GM18868 (cell line): ENCODE results near the gene DUSP14.
"Not testable (repeated sequence)": the region's sequence is repeated elsewhere in the genome, so short reads cannot be mapped to it uniquely, and the experiment has no call there.

Source experiments
- ATAC-seq: cut with Tn5 transposase; IDR thresholded peaks from one replicate; pipeline ENCODE4 v1.9.1; 2021; ENCODE audit warnings: mild to moderate bottlenecking, moderate library complexity; ENCODE audit not compliant: unreplicated experiment

The DUSP14 gene, protein sequence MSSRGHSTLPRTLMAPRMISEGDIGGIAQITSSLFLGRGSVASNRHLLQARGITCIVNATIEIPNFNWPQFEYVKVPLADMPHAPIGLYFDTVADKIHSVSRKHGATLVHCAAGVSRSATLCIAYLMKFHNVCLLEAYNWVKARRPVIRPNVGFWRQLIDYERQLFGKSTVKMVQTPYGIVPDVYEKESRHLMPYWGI

DNA sequence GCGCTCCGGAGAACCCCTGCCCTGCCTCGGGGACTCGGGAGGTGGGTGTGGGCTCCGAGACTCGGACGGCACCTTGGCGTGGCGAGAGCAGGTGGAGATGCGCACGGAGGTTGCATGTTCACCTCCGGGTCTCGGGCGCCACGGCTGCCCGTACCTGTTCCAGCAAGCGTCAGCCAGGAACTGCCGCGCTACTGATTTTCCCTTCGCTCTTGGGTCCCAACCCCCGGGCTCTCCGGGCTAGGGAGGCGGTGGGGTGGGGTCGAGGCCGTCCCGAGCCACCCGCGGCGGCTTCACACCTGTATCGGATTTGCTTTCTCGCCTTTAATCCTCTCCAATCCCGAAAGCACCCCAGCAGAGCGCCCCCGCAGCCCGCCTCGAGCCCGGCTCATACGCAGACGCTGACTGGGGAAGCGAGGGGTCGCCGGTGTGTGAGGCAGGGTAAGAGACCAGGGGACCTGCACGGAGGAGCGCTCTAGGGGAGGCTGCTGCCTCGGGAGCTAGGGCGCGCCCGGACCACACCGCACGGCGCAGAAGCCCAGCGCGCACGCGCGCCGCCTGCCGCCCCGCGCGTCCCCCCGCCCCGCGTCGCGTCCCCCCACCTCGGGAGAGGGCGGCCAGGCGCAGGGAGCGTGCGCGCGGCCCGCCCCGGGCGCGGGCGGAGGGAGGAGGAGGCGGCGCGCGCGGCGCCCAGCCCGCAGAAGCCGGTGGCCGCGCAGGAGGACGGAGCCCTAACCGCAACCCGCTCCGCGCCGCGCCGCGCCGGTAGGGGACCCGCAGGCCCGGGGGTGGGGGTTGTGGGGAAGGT is at the start of gene DUSP14:
Gene DUSP14 (plus strand): TSS at position 695 of the 805 bp plus-strand sequence. CDS start 22,382 bp downstream, outside the sequence.
- peak; percentile 76 for ATAC-seq

DNA sequence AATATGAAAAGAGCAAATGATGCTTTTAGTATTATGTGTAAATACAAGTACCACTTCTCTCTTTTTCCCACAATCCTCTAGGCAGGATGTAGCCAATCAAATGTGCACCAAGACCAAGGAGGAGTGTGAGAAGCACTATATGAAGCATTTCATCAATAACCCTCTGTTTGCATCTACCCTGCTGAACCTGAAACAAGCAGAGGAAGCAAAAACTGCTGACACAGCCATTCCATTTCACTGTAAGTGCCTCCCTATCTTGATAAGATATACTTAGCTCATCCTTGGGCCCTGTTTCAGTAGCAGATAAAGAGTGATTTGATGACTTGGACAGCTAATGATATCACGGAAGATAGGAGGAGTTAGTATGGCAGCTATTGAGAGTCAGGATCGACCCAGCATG is 49.3 kb upstream of the DUSP14 start:
- no peak for ATAC-seq

DNA sequence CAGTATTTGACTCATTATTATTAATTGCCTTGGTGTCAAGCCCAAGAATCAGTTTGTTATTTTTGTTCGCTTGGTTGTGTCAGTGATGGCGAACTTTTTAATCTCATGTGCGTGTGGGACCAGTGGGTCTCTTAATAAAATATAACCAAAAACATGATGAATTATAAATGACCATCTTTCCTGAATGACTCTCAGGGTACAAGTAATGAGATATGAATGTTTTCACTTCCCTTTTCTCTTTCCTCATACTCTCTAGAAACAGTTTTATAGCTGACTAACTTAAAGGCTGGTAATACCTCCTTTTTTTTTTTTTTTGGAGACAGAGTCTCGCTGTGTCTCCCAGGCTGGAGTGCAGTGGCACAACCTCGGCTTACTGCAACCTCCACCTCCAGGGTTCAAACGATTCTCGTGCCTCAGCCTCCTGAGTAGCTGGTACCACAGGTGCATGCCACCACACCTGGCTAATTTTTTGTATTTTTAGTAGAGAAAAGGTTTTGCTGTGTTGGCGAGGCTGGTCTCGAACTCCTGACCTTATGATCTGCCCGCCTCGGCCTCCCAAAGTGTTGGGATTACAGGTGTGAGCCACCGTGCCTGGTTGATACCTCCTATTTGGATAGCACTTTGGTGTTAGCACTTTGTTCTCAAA is 48.2 kb upstream of the DUSP14 start:
- not testable (repeated sequence) for ATAC-seq

DNA sequence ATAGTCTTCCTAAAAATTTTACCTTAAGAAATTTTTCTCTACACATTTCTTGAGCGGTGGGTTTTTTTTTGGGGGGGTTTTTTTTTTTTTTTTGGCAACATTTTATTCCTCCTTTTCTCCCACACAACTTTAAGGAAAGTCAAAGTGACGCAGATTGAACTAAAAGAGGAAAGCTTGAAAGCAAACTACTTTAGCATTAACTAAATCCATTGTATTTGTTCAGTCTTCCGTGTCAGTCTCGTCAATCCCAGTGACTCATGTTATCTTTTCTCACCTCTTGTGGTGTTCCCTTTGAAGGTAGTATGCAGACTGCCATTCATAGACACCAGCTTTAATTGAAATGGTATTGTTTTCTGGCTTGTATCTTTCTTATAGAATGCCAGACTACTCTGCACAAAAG is 43.7 kb upstream of the DUSP14 start:
- ATAC-seq, result no peak

DNA sequence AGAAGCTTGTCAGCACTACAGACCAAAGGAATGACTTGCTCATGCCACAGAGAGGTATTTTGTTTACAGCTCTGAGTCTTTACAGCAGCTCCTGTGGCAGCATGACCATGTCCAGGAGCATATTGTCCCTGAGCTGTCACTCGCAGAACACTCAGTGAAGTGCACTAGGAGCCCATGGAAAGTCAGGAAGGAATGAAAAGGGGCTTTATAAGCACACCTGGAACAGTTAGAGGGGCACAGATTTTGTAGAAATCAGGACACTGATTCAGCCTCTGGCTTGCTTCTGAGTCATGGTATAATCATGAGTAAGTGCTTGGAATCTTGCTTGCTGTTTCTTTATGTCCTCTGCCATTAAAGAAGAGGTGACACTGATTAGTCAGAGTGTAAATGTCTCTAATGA is 42.0 kb upstream of the DUSP14 start:
- ATAC-seq, result no peak

DNA sequence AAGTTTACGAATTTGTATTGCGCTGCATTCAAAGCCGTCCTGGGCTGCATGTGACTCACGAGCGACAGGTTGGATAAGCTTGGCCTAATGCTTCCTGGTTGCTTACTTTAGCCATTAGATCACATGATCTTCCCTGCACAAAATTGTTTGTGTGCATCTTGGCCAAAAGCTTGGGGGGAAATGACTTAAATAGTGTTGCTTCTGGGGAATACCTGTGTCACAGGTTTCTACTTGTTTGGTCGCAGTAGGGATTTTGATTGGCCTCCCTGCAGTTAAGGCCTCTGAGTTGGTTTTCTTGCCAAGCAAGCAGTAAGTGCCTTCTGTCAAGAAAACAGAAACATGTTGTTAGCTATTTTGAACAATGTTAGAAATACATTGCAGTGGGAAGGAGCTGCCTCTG is 39.6 kb upstream of the DUSP14 start:
- ATAC-seq, result no peak

DNA sequence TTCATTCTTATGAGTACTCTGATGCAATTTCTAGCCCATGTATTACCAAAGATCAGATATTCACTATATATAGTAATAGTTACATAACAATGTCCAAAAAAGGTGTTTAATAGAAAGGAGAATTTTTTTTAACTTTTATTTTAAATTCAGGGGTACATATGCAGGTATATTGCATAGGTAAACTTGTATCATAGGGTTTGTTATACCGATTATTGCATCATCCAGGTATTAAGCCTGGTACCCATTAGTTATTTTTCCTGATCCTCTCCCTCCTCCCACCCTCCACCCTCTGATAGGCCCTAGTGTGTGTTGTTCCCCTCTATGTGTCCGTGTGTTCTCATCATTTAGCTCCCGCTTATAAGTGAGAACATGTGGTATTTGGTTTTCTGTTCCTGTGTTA is 31.9 kb upstream of the DUSP14 start:
- not testable (repeated sequence) for ATAC-seq

DNA sequence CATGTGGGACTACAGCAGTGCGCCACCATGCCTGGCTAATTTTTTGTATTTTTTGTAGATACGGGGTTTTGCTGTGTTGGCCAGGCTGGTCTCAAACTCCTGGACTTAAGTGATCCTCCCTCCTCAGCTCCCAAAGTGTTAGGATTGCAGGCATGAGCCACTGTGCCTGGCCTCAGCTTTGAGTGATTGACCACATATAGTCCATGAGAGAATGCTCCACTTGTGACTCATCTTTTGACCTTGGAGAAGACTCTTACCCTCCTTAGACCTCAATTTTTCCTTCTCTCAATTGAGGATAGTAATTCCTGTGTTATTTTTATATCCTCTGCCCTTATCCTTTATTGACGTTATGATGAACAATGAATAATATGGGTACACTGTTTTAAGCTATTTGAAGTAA is 30.9 kb upstream of the DUSP14 start:
- ATAC-seq, result no peak

DNA sequence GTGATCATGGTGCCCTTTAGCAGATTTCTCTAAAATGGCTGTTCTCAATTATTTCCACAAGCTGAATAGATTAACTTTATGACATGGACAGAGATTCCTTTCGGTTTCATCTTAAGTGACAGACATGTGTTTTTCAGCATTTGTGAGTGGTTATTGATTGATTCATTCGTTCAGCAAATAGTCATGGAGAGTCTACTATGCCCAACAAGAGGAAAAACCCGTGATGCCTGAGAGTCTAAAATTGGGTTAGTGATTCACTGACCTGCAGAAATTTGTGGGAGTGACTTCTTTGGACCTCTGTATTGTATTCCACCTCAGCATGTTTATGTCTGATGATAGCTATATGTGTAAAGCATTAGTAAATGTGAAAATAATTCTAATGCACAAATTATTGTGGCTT is 28.0 kb upstream of the DUSP14 start:
- no peak for ATAC-seq

DNA sequence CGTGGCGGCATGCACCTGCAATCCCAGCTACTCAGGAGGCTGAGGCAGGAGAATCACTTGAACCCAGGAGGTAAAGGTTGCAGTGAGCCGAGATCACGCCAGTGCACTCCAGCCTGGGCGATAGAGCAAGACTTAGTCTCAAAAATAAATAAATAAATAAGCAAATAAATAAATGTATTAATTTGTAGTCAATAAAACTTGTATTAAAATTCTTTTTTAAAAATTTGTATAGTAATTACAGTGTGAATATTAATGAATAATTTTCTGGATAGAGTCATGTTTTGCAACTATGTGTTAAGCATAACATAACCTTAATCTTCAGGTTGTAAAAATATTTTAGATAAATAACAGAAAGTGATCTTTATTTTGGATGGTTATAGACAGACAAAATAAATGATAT is 27.2 kb upstream of the DUSP14 start:
- no peak for ATAC-seq

DNA sequence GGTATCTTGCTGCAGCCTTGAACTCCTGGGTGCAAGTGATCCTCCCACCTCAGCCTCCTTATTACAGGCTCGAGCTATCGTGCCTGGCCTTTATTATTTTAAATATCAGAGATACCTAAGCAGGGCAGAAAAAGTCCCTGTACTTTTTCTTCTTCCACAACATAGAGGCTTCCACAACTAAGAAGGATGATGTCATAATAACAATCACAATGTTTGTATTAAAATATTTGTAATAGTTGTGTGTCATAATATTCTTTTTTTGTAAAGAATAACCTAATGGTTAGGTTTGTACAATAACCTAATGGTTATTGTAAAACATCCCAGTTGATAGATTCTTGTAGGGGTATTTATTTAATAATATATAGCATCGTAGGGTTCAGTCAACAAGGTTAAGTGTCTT is 26.7 kb upstream of the DUSP14 start:
- ATAC-seq, result no peak

DNA sequence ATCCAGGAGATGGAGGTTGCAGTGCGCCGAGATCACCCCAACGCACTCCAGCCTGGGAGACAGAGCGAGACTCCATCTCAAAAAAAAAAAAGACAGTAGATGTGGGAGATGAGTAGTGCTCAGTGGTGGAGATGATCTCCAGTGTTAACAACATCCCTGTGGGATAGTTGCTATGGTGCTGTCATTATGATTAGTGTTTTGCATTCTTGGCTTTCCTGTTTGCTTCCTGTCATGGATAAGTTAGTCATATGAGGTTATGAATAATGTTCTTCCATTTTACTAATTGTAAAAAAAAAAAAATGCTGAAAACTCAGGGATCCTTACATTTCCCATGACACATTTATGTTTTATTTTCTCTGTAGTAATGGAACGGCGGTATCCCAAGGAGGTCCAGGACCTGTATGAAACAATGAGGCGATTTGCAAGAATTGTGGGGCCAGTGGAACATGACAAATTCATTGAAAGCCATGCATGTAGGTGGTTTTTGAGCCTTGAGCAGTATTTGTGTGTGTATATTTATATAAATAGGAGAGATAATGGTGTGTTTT is 24.5 kb upstream of the DUSP14 start:
- no peak for ATAC-seq

DNA sequence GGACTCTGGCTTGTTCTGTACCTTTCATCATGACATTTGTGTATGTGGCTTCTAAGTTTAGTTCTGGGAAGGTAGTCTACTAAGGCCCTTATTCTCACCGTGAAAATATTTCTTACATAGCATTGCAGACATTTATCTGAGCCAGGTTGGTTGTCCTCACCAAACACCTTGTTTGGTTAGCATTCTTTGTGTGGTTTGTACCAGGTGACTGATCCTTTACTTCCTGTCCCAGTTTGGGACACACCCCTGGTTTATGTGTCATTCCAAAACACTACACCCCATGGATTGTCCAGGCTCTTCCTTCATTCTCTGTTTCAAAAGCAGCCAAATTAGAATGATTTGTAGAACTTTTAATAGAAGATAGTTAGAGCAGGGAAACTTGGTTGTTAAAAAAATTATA is 23.2 kb upstream of the DUSP14 start:
- no peak for ATAC-seq

DNA sequence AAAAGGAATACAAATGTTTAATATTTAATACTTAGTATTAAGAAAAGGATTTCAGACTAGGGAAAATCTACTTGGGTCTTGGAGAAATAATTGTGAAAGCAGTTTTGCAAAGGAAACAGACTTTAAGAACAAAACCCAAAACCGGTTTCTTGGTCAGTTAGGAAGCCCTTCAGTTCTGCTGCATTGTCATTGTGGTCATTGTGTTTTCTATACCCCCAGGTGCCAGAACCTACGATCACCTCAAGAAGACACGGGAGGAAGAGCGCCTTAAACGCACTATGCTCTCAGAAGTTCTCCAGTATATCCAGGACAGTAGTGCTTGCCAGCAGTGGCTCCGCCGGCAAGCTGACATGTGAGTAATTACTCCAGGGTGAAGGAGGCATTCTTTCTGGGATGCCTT is 19.5 kb upstream of the DUSP14 start:
- no peak for ATAC-seq

DNA sequence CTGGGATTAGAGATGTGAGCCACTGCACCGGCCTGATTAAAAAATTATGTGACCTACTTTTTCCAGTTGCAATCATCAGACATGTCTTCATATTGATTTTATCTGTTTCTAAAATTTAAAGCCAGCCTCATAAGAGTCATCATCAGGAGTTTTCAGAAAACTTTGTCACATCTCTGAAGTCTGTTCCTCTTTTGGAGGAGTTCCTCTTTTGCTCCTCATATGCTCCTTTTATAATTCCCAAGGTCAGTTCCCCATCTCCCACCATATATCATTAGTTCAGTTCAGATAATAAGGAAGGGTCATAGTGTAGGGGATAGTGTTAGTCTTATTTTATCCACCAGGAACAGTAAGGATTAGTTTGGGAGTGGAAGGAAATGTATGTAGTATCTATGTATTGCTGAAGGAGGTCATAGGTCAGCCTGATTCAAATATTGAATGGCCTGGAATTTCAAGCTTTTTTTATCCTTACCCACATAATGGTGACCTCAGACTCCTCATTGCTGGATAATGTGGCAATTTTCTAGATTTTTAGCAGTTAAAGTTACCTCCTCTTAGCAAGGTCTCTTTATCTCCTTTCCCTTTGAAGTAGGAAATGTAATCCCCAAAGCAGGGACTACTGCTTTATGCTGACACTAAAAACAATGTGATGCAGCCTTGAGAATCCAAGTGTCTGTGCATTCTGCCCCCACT is 13.8 kb upstream of the DUSP14 start:
- no peak for ATAC-seq

DNA sequence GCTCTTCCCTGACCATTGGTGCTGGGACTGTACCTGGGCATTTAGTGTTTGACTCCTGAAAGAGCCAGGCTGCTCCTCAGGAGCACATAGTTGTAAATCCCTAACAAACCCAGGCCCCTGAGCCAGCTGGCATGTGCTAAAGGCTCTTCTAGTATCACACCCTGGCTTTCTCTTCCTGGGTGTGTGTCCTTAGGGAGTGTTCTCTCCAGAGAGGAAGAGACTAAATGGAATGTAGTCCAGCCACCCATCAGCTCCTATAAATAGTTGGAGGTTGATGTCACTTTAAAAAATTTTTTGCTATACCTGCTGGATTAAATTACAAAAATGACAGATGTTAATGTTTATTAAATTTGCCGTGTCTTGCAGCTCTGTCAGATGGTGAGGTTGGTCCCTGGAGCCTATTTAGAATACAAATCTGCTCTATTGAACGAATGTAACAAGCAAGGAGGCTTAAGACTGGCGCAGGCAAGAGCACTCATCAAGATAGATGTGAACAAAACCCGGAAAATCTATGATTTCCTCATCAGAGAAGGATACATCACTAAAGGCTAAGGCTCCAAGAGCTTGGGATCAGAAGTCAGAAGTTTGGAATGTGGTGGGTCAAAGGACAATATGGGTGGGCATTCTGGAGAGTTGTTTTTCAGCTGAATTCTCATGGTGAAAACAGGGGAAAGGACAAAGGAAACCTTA is 13.1 kb upstream of the DUSP14 start:
- no peak for ATAC-seq

DNA sequence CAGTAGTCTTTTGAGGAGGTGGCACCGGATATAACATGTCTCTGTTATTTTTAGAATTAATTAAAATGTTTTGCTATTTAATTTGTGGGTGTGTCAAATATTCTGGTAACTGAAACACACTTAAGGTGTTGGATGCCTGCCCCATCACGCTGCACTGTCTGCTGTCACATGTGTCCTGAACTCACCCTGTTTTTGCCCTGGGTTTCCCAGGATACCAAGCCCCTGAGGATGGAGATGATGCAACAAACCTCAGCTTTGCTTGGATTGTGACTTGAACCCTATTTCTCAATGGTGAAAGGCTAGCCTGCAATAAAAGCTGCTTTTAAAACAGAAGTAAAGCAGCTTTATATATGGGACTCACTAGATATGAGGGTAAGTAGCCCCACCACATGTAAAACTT is 11.5 kb upstream of the DUSP14 start:
- ATAC-seq, result no peak

DNA sequence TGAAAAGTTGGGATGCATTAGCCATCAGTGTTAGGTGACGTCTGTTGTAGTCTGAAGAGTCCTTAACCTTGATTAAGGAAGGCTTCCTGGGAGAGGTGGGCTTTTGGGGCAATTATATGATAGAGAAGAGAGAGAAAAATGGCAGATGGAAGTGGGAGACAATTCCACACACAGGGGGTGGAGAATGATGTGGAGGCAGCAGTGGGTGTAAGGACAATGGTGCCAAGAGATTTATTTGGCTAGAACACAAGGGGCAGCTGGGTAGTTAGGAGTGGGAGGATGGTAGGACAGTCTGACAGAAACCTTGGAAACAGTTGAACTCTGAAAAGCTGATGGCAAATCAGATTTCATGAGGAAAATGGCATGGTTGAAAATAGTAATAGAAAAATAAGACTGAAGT is 10.7 kb upstream of the DUSP14 start:
- no peak for ATAC-seq

DNA sequence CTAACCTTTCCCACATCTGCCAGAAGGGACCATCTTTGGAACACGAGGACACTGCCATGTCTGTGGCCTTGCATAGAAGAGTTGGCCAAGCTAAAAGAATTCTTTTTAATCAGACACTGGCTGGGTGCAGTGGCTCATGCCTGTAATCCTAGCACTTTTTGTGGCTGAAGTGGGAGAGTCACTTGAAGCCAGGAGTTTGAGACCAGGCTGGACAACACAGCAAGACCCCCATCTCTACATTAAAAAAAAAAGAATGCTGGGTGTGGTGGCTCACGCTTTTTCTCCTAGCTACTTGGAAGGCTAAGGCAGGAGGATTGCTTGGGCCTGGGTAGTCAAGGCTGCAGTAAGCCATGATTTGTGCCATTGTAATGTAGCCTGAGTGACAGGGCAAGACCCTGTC is 9.3 kb upstream of the DUSP14 start:
- ATAC-seq, result no peak

DNA sequence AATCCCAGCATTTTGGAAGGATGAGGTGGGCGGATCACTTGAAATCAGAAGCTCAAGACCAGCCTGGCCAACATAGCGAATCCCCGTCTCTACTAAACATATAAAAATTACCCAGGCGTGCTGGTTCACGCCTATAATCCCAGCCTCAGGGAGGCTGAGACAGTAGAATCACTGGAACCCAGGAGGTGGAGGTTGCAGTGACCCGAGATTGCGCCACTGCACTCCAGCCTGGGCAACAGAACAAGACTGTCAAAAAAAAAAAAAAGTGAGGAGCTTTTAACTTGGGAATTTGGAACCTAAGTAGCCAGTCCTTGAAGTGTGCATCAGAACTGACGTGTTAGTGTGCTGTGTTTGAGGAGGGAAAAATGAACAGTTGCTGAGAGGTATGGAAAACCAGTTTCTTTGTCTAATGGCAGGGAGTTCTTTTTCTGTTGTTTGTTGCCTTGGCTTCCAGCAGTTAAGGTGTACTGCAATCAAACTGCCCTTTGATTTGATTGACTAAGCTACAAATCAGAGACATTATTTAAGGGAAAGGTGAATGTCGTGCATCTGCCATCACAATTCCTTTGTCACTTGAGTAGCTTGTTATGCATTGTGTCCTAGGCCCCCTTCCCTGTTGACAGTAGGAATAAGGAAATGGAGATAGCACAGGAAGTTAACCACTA is 8.6 kb upstream of the DUSP14 start:
- no peak for ATAC-seq
